Glutamatergic neuron (in vitro differentiated cells): ENCODE results near the gene EFNA5. TPM values are rescaled to one million over a fixed set of nuclear protein-coding genes. Genes with fewer than 3 reads are reported as not detected.
A peak's percentile ranks its signal among the peaks of the same experiment; 100 is the strongest.

Source experiments
- DNase-seq: peaks from one replicate; pipeline ENCODE4 v3.0.0; 2022
- H3K27ac Mint-ChIP-seq: one replicate; pipeline ENCODE4 v1.8.0; 2020; ENCODE audit warnings: mild to moderate bottlenecking, mixed read lengths, inconsistent platforms; ENCODE audit not compliant: unreplicated experiment
- H3K27me3 Mint-ChIP-seq: one replicate; pipeline ENCODE4 v1.8.0; 2020; ENCODE audit warnings: mild to moderate bottlenecking, moderate library complexity, mixed read lengths, inconsistent platforms; ENCODE audit not compliant: unreplicated experiment
- H3K36me3 Mint-ChIP-seq: one replicate; pipeline ENCODE4 v1.8.0; 2020; ENCODE audit warnings: mild to moderate bottlenecking, mixed read lengths, inconsistent platforms; ENCODE audit not compliant: unreplicated experiment
- H3K4me1 Mint-ChIP-seq: one replicate; pipeline ENCODE4 v1.8.0; 2020; ENCODE audit warnings: mild to moderate bottlenecking, low read depth, mixed read lengths, inconsistent platforms; ENCODE audit not compliant: unreplicated experiment
- H3K4me3 Mint-ChIP-seq: one replicate; pipeline ENCODE4 v1.8.0; 2020; ENCODE audit warnings: mild to moderate bottlenecking, mixed read lengths, inconsistent platforms; ENCODE audit not compliant: unreplicated experiment
- H3K9me3 Mint-ChIP-seq: one replicate; pipeline ENCODE4 v1.8.0; 2020; ENCODE audit warnings: mild to moderate bottlenecking, moderate library complexity, mixed read lengths, inconsistent platforms; ENCODE audit not compliant: unreplicated experiment
- CTCF ChIP-seq: fragments of 200-600 bp; sonication (generic); IDR thresholded peaks from one replicate; pipeline ENCODE4 v1.5.0; 2021; ENCODE audit not compliant: partially characterized antibody, unreplicated experiment
- total RNA-seq: library from RNA; stranded (reverse); fragmentation: NEBNext Ultra II Directional; extraction: Animal tissue kit (Norgen Biotek cat#: 25700); gene quantifications from one replicate; pipeline ENCODE4 v1.2.1, GENCODE V29; 2021; ENCODE audit not compliant: unreplicated experiment

EFNA5 gene
- total RNA-seq, 1 donor from 2014 or later, result 158 TPM

- DNase-seq, result peak; percentile 12
- Mint-ChIP-seq H3K27ac (no peak overlapping the region), H3K27me3 (peaks cover 2% of the 10 kb centered on the region), H3K36me3 (peaks cover 22% of the 10 kb centered on the region), H3K4me3 (no peak overlapping the region), H3K4me1 (no peaks in the 10 kb centered on the region), H3K9me3 (peaks cover 14% of the 10 kb centered on the region)
- no peak for TF ChIP-seq CTCF
Observed at GRCh38 chr5:107341376-107342084, 329.2 kb downstream of the EFNA5 start.

- Mint-ChIP-seq H3K9me3 (peaks cover 9% of the 10 kb centered on the region), H3K27ac (no peak overlapping the region), H3K4me3 (no peak overlapping the region), H3K4me1 (no peaks in the 10 kb centered on the region), H3K36me3 (peaks cover 14% of the 10 kb centered on the region), H3K27me3 (peaks cover 2% of the 10 kb centered on the region)
- no peak for DNase-seq
- no peak for TF ChIP-seq CTCF
Observed at GRCh38 chr5:107340631-107341030, 330.1 kb downstream of the EFNA5 start.

GRCh38 chr5:107338335-107338734 lies 332.4 kb downstream of the EFNA5 start:
- Mint-ChIP-seq H3K27me3 (no peaks in the 10 kb centered on the region), H3K4me1 (no peaks in the 10 kb centered on the region), H3K9me3 (no peaks in the 10 kb centered on the region), H3K27ac (no peak overlapping the region), H3K36me3 (no peaks in the 10 kb centered on the region), H3K4me3 (no peak overlapping the region)
- DNase-seq, result no peak
- no peak for TF ChIP-seq CTCF

GRCh38 chr5:107337281-107337680 lies 333.5 kb downstream of the EFNA5 start:
- no peaks in the 10 kb centered on the region for H3K27me3 Mint-ChIP-seq
- H3K9me3 Mint-ChIP-seq, result no peaks in the 10 kb centered on the region
- no peak for TF ChIP-seq CTCF
- no peak for DNase-seq
- no peaks in the 10 kb centered on the region for H3K4me1 Mint-ChIP-seq
- H3K4me3 Mint-ChIP-seq, result no peak overlapping the region
- no peaks in the 10 kb centered on the region for H3K36me3 Mint-ChIP-seq
- H3K27ac Mint-ChIP-seq, result no peak overlapping the region

GRCh38 chr5:107331882-107332281 lies 338.9 kb downstream of the EFNA5 start:
- H3K27me3 Mint-ChIP-seq, result no peaks in the 10 kb centered on the region
- H3K27ac Mint-ChIP-seq, result no peak overlapping the region
- H3K36me3 Mint-ChIP-seq, result no peaks in the 10 kb centered on the region
- no peak for TF ChIP-seq CTCF
- no peak overlapping the region for H3K4me3 Mint-ChIP-seq
- H3K4me1 Mint-ChIP-seq, result no peaks in the 10 kb centered on the region
- DNase-seq, result no peak
- H3K9me3 Mint-ChIP-seq, result no peaks in the 10 kb centered on the region
